Endothelial cell of umbilical vein (primary cell): ENCODE results near the gene VDR.

Experiments used
- CTCF ChIP-seq, 2 donors: IDR thresholded peaks; 1 replicate in 1 of 2; 2 replicates in 1 of 2; pipeline ENCODE4 v1.5.1; 2011; ENCODE audit warnings: low read length in 2 of 2, mild to moderate bottlenecking in 2 of 2, moderate library complexity in 2 of 2, control low read depth in 1 of 2, inconsistent platforms in 1 of 2, low read depth in 1 of 2; ENCODE audit not compliant: insufficient read depth in 1 of 2; ENCODE audit errors: extremely low read depth in 1 of 2
- POLR2A ChIP-seq: IDR thresholded peaks from 2 replicates; pipeline ENCODE4 v1.6.1; 2012; ENCODE audit warnings: low read depth, mild to moderate bottlenecking, control low read depth, low read length

- TF ChIP-seq CTCF (IDR thresholded peaks at IDR 0.05; ENCODE audit: extremely low read depth in 1 of 2, insufficient read depth in 1 of 2, low read depth in 1 of 2, low read length in 2 of 2) (no peak), POLR2A (no peak)
Measured at GRCh38 chr12:47794679-47795078, 110.1 kb downstream of the VDR start.
